OCI-LY3 (cell line): Measurements from ENCODE around the gene GLIS1.

ENCODE experiments used
- H2AFZ ChIP-seq: fragments of 200-600, 300-600 bp; shearing (Covaris generic); 2 replicates; pipeline ENCODE4 v1.6.0; 2014; ENCODE audit warnings: antibody characterized with exemption, low read depth, low read length
- H3K27ac ChIP-seq: fragments of 200-600, 300-600 bp; sonication (generic); 2 replicates; pipeline ENCODE4 v1.5.1; 2014; ENCODE audit warnings: mild to moderate bottlenecking, low read length, moderate library complexity, mixed read lengths
- H3K27me3 ChIP-seq: fragments of 200-600, 300-600 bp; sonication (generic); 2 replicates; pipeline ENCODE4 v1.6.1; 2014; ENCODE audit warnings: low read depth, low read length, mixed read lengths
- H3K36me3 ChIP-seq: fragments of 200-600, 300-600 bp; sonication (generic); replicated peaks from 2 replicates; pipeline ENCODE3; 2014; ENCODE audit warnings: low read depth, low read length, mixed read lengths
- H3K4me1 ChIP-seq: fragments of 300-600, 200-600 bp; sonication (generic); 2 replicates; pipeline ENCODE4 v1.6.1; 2014; ENCODE audit warnings: low read length, mixed read lengths
- H3K4me2 ChIP-seq: fragments of 200-600, 300-600 bp; sonication (generic); 2 replicates; pipeline ENCODE4 v1.6.1; 2014; ENCODE audit warnings: low read length, mixed read lengths
- H3K4me3 ChIP-seq: fragments of 300-600, 200-600 bp; sonication (generic); 2 replicates; pipeline ENCODE4 v1.5.1; 2014; ENCODE audit warnings: antibody characterized with exemption, mild to moderate bottlenecking, low read length, moderate library complexity
- H3K79me2 ChIP-seq: fragments of 300-600, 200-600 bp; shearing (Covaris generic); 2 replicates; pipeline ENCODE4 v1.6.1; 2014; ENCODE audit warnings: mild to moderate bottlenecking, low read length, mixed read lengths
- H3K9ac ChIP-seq: fragments of 300-600, 200-600 bp; shearing (Covaris generic); 2 replicates; pipeline ENCODE4 v1.6.0; 2014; ENCODE audit warnings: mild to moderate bottlenecking, low read length, moderate library complexity
- H3K9me3 ChIP-seq: fragments of 200-600, 300-600 bp; shearing (Covaris generic); 2 replicates; pipeline ENCODE4 v1.6.1; 2014; ENCODE audit warnings: low read length, mixed read lengths; ENCODE audit not compliant: insufficient read depth
- H4K20me1 ChIP-seq: fragments of 200-600, 300-600 bp; sonication (generic); 2 replicates; pipeline ENCODE4 v1.6.1; 2016; ENCODE audit warnings: low read length, mixed read lengths; ENCODE audit not compliant: insufficient read depth
- CTCF ChIP-seq: fragments of 200-600, 300-600 bp; sonication (generic); IDR thresholded peaks from 2 replicates; pipeline ENCODE4 v1.5.1; 2014; ENCODE audit warnings: antibody characterized with exemption, low read length, low read depth
- EZH2phosphoT487 ChIP-seq: fragments of 200-600 bp; shearing (Covaris generic); IDR thresholded peaks from 2 replicates; pipeline ENCODE4 v1.6.1; 2018; ENCODE audit warnings: antibody characterized with exemption, mixed run types, low read depth

Gene GLIS1

GRCh38 chr1:53627666-53628065 lies 111.3 kb downstream of the GLIS1 start:
- no peaks in the 10 kb centered on the region for H3K27me3 ChIP-seq
- H3K79me2 ChIP-seq = no peaks in the 10 kb centered on the region
- no peak overlapping the region for H3K4me2 ChIP-seq
- TF ChIP-seq CTCF = no peak
- no peak for TF ChIP-seq EZH2phosphoT487
- H3K9ac ChIP-seq = no peak overlapping the region
- no peak overlapping the region for H2AFZ ChIP-seq
- H3K36me3 ChIP-seq = no peaks in the 10 kb centered on the region
- H3K4me3 ChIP-seq = no peak overlapping the region
- no peaks in the 10 kb centered on the region for H3K9me3 ChIP-seq
- no peak overlapping the region for H3K27ac ChIP-seq
- H4K20me1 ChIP-seq = no peaks in the 10 kb centered on the region
- H3K4me1 ChIP-seq = no peaks in the 10 kb centered on the region

- Histone ChIP-seq H3K27ac (no peak overlapping the region), H3K4me2 (no peak overlapping the region), H3K4me1 (no peaks in the 10 kb centered on the region)
Measured at GRCh38 chr1:53627031-53627430, 111.9 kb downstream of the GLIS1 start.

GRCh38 chr1:53626616-53627015 lies 112.3 kb downstream of the GLIS1 start:
- H2AFZ ChIP-seq = no peak overlapping the region
- H3K9me3 ChIP-seq = no peaks in the 10 kb centered on the region
- H3K9ac ChIP-seq = no peak overlapping the region
- no peaks in the 10 kb centered on the region for H4K20me1 ChIP-seq
- H3K4me3 ChIP-seq = no peak overlapping the region
- H3K4me2 ChIP-seq = no peak overlapping the region
- H3K79me2 ChIP-seq = no peaks in the 10 kb centered on the region
- H3K4me1 ChIP-seq = no peaks in the 10 kb centered on the region
- H3K27ac ChIP-seq = no peak overlapping the region
- no peaks in the 10 kb centered on the region for H3K27me3 ChIP-seq
- no peaks in the 10 kb centered on the region for H3K36me3 ChIP-seq
- TF ChIP-seq EZH2phosphoT487 (no peak), CTCF (no peak)

More at GRCh38 chr1:53627031-53627430, 111.9 kb downstream of the GLIS1 start:
- TF ChIP-seq EZH2phosphoT487 = no peak
- TF ChIP-seq CTCF = no peak
- H4K20me1 ChIP-seq = no peaks in the 10 kb centered on the region
- no peak overlapping the region for H3K4me3 ChIP-seq
- H3K9ac ChIP-seq = no peak overlapping the region
- no peaks in the 10 kb centered on the region for H3K27me3 ChIP-seq
- H3K36me3 ChIP-seq = no peaks in the 10 kb centered on the region
- no peaks in the 10 kb centered on the region for H3K9me3 ChIP-seq
- H3K79me2 ChIP-seq = no peaks in the 10 kb centered on the region
- no peak overlapping the region for H2AFZ ChIP-seq

GRCh38 chr1:53625766-53626520 lies 113.0 kb downstream of the GLIS1 start:
- Histone ChIP-seq H3K79me2 (no peaks in the 10 kb centered on the region), H3K36me3 (no peaks in the 10 kb centered on the region), H3K4me1 (no peaks in the 10 kb centered on the region), H3K9me3 (no peaks in the 10 kb centered on the region), H3K4me3 (no peak overlapping the region), H3K9ac (no peak overlapping the region), H3K4me2 (no peak overlapping the region), H3K27ac (no peak overlapping the region), H3K27me3 (no peaks in the 10 kb centered on the region), H2AFZ (no peak overlapping the region), H4K20me1 (no peaks in the 10 kb centered on the region)
- TF ChIP-seq EZH2phosphoT487 (no peak), CTCF (no peak)
